Activated naive CD4-positive, alpha-beta T cell treated with anti-CD3 and anti-CD28 coated beads for 36 hours (primary cell): Measurements from ENCODE around the gene PIGP. TPM values are rescaled to one million over a fixed set of nuclear protein-coding genes. Genes with fewer than 3 reads are reported as not detected.
A peak's percentile ranks its signal among the peaks of the same experiment; 100 is the strongest.
"Not testable (repeated sequence)": the region's sequence is repeated elsewhere in the genome, so short reads cannot be mapped to it uniquely, and the experiment has no call there.

ENCODE experiments used
- CTCF ChIA-PET: fragments of 350-600 bp; sonication (Branson Sonifier 250); formaldehyde crosslinking; loops from one replicate; lab custom pipeline; 2021; ENCODE audit warnings: antibody characterized with exemption; lab: Charles Lee
- DNase-seq: peaks from one replicate; pipeline ENCODE4 v3.0.0-alpha.2; 2020
- H3K27ac Mint-ChIP-seq: one replicate; pipeline ENCODE4 v1.8.0; 2021; ENCODE audit warnings: mild to moderate bottlenecking, mixed read lengths
- H3K27me3 Mint-ChIP-seq: one replicate; pipeline ENCODE4 v1.8.0; 2021; ENCODE audit warnings: low read depth, mixed read lengths
- H3K36me3 Mint-ChIP-seq: one replicate; pipeline ENCODE4 v1.8.0; 2021; ENCODE audit warnings: low read depth, mixed read lengths
- H3K4me1 Mint-ChIP-seq: one replicate; pipeline ENCODE4 v1.8.0; 2021; ENCODE audit warnings: low read depth, mixed read lengths
- H3K4me3 Mint-ChIP-seq: one replicate; pipeline ENCODE4 v1.8.0; 2021; ENCODE audit warnings: mild to moderate bottlenecking, moderate library complexity, mixed read lengths
- H3K9me3 Mint-ChIP-seq: one replicate; pipeline ENCODE4 v1.8.0; 2021; ENCODE audit warnings: mixed read lengths
- intact Hi-C: fragments of 100-400 bp; cut with micrococcal nuclease; formaldehyde crosslinking; loops from one replicate; pipeline ENCODE4 v1.15.1; 2023
- total RNA-seq, 2 experiments: library from RNA; stranded (reverse); gene quantifications; one replicate each; pipeline ENCODE4 v1.2.3, GENCODE V29; 2021

The PIGP gene
- total RNA-seq, result 10 to 100 TPM; 12.0 to 16.9 TPM

GRCh38 chr21:37072988-37073416 is at the start of gene PIGP, which contains the start of gene TTC3:
PIGP (minus strand) TSS chr21:37073071; CDS start chr21:37072515, 556 bp downstream.
TTC3 (plus strand) TSS chr21:37073254; CDS start chr21:37087258, 14,004 bp downstream.
- CTCF ChIA-PET, result no interaction called here
- H3K36me3 Mint-ChIP-seq, result peaks cover 13% of the 10 kb centered on the region
- peaks cover 42% of the 10 kb centered on the region for H3K4me1 Mint-ChIP-seq
- H3K9me3 Mint-ChIP-seq, result no peaks in the 10 kb centered on the region
- H3K4me3 Mint-ChIP-seq, result peak within 1 kb of the TSS; percentile 88
- no peaks in the 10 kb centered on the region for H3K27me3 Mint-ChIP-seq
- DNase-seq, result peak; percentile 94
- intact Hi-C loops, result loop anchor here (1.0 to 2.0 kb wide), 11 partner anchors 14 to 491 kb away; partner anchors contain the start of genes DYRK1A, HLCS and VPS26C
- peak within 1 kb of the TSS; percentile 86 for H3K27ac Mint-ChIP-seq

GRCh38 chr21:37119421-37120218 is 46.7 kb upstream of the PIGP start:
- CTCF ChIA-PET, result no interaction called here
- intact Hi-C loops, result no loop called here
- Mint-ChIP-seq H3K4me3 (no peak overlapping the region), H3K27me3 (no peaks in the 10 kb centered on the region), H3K4me1 (peaks cover 22% of the 10 kb centered on the region), H3K9me3 (no peaks in the 10 kb centered on the region), H3K27ac (peak overlapping the region; percentile 72), H3K36me3 (peaks cover 15% of the 10 kb centered on the region)
- no peak for DNase-seq

GRCh38 chr21:37118187-37118826 is 45.4 kb upstream of the PIGP start:
- Mint-ChIP-seq H3K4me3 (no peak overlapping the region), H3K4me1 (peaks cover 22% of the 10 kb centered on the region), H3K27me3 (no peaks in the 10 kb centered on the region), H3K36me3 (peaks cover 15% of the 10 kb centered on the region), H3K27ac (no peak overlapping the region), H3K9me3 (no peaks in the 10 kb centered on the region)
- DNase-seq, result no peak
- CTCF ChIA-PET, result no interaction called here
- intact Hi-C loops, result no loop called here

GRCh38 chr21:37117204-37117603 is 44.3 kb upstream of the PIGP start:
- intact Hi-C loops, result no loop called here
- no peak for DNase-seq
- Mint-ChIP-seq H3K4me3 (no peak overlapping the region), H3K27ac (no peak overlapping the region), H3K4me1 (peaks cover 22% of the 10 kb centered on the region), H3K27me3 (no peaks in the 10 kb centered on the region), H3K9me3 (peaks cover under 1% of the 10 kb centered on the region), H3K36me3 (peaks cover 18% of the 10 kb centered on the region)
- CTCF ChIA-PET, result interaction anchor here (0.5 kb wide), 1 partner anchor 90 kb away, joined by 3 read pairs; no protein-coding TSS in a partner anchor

- H3K9me3 Mint-ChIP-seq, H3K4me3 Mint-ChIP-seq, CTCF ChIA-PET, intact Hi-C loops, H3K27me3 Mint-ChIP-seq, H3K27ac Mint-ChIP-seq, DNase-seq: not testable (repeated sequence)
- Mint-ChIP-seq H3K36me3 (peaks cover 18% of the 10 kb centered on the region), H3K4me1 (peaks cover 22% of the 10 kb centered on the region)
Observed at GRCh38 chr21:37116459-37116858, 43.6 kb upstream of the PIGP start.

- H3K27me3 Mint-ChIP-seq, H3K4me3 Mint-ChIP-seq, H3K9me3 Mint-ChIP-seq, H3K27ac Mint-ChIP-seq, H3K4me1 Mint-ChIP-seq, DNase-seq, CTCF ChIA-PET, intact Hi-C loops: not testable (repeated sequence)
- peaks cover 12% of the 10 kb centered on the region for H3K36me3 Mint-ChIP-seq
Observed at GRCh38 chr21:37114301-37114700, 41.4 kb upstream of the PIGP start.

- H3K4me3 Mint-ChIP-seq, H3K27me3 Mint-ChIP-seq, CTCF ChIA-PET, DNase-seq, H3K27ac Mint-ChIP-seq, intact Hi-C loops, H3K4me1 Mint-ChIP-seq: not testable (repeated sequence)
- Mint-ChIP-seq H3K36me3 (peaks cover 26% of the 10 kb centered on the region), H3K9me3 (peaks cover 12% of the 10 kb centered on the region)
Observed at GRCh38 chr21:37111029-37111428, 38.2 kb upstream of the PIGP start.

GRCh38 chr21:37106998-37107397 is 34.1 kb upstream of the PIGP start:
- no peak for DNase-seq
- intact Hi-C loops, result no loop called here
- Mint-ChIP-seq H3K27ac (no peak overlapping the region), H3K36me3 (peaks cover 25% of the 10 kb centered on the region), H3K4me3 (no peak overlapping the region), H3K27me3 (no peaks in the 10 kb centered on the region), H3K4me1 (no peaks in the 10 kb centered on the region), H3K9me3 (peaks cover 9% of the 10 kb centered on the region)
- CTCF ChIA-PET, result no interaction called here

GRCh38 chr21:37102746-37103145 is 29.9 kb upstream of the PIGP start:
- H3K27me3 Mint-ChIP-seq, H3K9me3 Mint-ChIP-seq, CTCF ChIA-PET, H3K27ac Mint-ChIP-seq, H3K4me3 Mint-ChIP-seq, DNase-seq, H3K4me1 Mint-ChIP-seq, intact Hi-C loops: not testable (repeated sequence)
- peaks cover 24% of the 10 kb centered on the region for H3K36me3 Mint-ChIP-seq

GRCh38 chr21:37101384-37101783 is 28.5 kb upstream of the PIGP start:
- DNase-seq, result no peak
- Mint-ChIP-seq H3K27ac (no peak overlapping the region), H3K36me3 (peaks cover 25% of the 10 kb centered on the region), H3K27me3 (no peaks in the 10 kb centered on the region), H3K9me3 (no peaks in the 10 kb centered on the region), H3K4me1 (no peaks in the 10 kb centered on the region), H3K4me3 (no peak overlapping the region)
- CTCF ChIA-PET, result no interaction called here
- intact Hi-C loops, result no loop called here

GRCh38 chr21:37100316-37100715 is 27.4 kb upstream of the PIGP start:
- intact Hi-C loops, result no loop called here
- no peaks in the 10 kb centered on the region for H3K9me3 Mint-ChIP-seq
- no peak overlapping the region for H3K27ac Mint-ChIP-seq
- CTCF ChIA-PET, result no interaction called here
- H3K36me3 Mint-ChIP-seq, result peaks cover 22% of the 10 kb centered on the region
- no peaks in the 10 kb centered on the region for H3K27me3 Mint-ChIP-seq
- H3K4me3 Mint-ChIP-seq, result no peak overlapping the region
- H3K4me1 Mint-ChIP-seq, result no peaks in the 10 kb centered on the region
- no peak for DNase-seq

- intact Hi-C loops, result no loop called here
- H3K27ac Mint-ChIP-seq, result no peak overlapping the region
- CTCF ChIA-PET, result no interaction called here
Observed at GRCh38 chr21:37098751-37099150, 25.9 kb upstream of the PIGP start.

More at GRCh38 chr21:37098751-37099150, 25.9 kb upstream of the PIGP start:
- DNase-seq, result no peak
- Mint-ChIP-seq H3K9me3 (no peaks in the 10 kb centered on the region), H3K4me1 (no peaks in the 10 kb centered on the region), H3K27me3 (no peaks in the 10 kb centered on the region), H3K36me3 (peaks cover 22% of the 10 kb centered on the region), H3K4me3 (no peak overlapping the region)
